ELF-1 (cell line): ENCODE results near the gene CD3E.
"Not testable (repeated sequence)": the region's sequence is repeated elsewhere in the genome, so short reads cannot be mapped to it uniquely, and the experiment has no call there.

Experiments used
- DNase-seq: peaks from one replicate; pipeline ENCODE4 v3.0.0-alpha.2; 2016; ENCODE audit warnings: low read depth, low spot score

The CD3E gene

DNA sequence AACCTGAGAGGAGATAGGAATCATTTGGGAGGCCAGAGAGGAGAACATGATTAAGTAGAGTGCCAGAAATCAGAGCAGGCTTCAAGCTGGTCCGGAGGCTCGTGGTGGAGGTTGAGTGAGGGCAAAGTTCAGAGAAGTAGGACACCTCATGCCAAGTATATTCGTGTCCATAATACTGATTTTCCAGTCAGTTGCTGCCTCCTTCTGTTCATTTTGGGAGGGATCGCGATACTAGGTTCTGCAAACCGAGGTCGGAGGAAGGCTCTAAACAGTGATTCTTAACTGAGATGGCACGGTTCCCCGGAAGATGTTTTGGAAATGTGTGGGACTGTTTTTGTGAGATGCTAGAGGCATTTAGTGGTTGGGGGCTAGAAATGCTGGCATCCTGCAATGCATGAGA is 13.6 kb upstream of the CD3E start:
- DNase-seq, result peak; percentile 34

DNA sequence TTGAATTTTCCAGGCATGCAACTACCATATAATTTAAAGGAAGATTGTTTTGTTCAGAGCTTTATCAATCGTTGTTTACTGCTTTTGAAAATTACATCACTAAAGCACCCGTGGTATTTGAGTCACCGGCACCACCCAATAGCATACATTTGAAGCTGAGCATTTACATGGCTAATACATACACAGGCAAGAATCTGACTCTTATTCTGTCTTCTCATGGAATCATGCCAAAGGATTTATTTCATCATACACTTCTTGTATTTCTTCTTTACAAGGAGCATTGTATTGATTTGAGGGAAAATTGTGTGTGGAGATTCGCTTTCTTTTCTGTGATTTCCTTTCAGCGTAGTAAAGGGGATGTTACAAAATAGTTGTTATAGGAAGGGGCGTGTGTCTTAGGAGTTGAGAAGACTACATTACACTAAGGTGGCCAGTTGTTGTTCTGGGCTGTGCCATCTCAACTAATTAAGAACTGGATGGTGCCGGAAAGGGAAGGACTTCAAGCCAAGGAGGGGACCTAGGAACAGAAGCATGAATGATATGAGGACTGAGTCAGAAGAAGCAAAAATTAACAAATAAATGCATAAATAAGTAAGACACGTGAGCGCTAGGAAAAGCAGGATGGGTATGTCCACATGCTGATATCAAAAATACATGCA is 12.9 kb upstream of the CD3E start:
- no peak for DNase-seq

DNA sequence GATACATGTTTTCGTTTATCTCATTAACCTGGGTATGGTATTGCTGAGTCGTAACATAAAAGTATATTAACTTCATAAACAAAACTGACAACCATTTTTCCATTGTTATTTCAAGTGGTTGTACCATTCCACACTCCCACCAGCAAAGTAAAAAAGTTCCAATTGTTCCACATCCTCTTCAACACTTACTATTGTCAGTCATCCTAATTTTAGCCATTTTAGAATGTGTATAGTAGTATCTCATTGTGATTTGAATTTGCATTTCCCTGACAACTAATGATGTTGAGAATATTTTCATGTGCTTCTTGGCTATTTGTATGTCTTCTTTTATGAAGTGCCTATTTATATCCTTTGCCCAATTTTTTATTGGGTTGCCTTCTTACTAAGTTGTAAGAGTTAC is 10.5 kb upstream of the CD3E start:
- DNase-seq, result no peak

DNA sequence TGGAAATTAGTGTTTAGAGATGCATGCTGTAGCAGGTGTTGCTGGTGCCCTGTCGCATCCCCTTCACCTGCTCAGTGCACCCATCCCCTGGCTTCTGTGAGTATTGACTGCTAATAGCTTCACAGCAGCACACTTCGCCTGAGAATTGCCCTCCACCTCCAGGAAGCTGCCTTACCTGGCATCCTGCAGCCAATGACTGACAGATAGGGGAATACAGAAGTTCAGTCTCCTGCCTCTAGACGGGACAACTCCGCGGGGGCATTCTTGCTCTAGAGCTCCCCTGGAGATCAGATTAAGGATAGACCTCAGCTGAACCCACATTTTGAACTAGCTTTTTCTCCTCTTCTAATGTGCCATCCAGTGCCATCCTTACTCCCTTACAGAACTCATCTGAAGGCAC is 9.3 kb upstream of the CD3E start:
- no peak for DNase-seq

DNA sequence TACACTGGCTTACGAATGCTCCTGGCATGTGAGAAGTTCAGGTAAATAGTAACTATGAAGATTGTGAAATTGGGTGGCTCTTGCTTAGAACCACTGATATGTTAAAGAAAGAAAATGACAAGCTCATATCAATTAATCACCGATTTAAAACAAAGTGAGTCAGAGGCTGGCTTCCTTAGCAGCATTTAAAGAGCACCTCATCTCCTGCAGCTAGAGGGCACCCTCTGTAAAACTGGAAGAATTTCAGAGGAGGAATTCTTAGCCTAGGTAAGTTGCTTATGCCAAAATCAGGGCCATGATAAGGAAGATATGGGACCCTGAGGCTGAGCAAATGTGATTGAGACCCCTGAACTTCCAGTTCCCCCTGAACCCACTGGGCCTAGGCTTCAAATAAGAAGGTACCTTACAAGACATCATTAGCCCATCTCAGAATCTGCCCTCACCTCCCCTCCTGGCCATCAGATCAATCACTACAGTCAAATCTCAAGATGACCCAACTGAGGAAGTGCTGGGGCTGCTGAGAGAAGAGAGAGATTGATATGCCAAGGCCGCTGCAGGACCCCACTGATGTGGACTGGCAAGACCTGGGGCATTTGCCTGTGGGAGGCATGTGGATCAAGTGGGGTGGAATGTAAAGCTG is 8.6 kb upstream of the CD3E start:
- DNase-seq, result peak; percentile 14

DNA sequence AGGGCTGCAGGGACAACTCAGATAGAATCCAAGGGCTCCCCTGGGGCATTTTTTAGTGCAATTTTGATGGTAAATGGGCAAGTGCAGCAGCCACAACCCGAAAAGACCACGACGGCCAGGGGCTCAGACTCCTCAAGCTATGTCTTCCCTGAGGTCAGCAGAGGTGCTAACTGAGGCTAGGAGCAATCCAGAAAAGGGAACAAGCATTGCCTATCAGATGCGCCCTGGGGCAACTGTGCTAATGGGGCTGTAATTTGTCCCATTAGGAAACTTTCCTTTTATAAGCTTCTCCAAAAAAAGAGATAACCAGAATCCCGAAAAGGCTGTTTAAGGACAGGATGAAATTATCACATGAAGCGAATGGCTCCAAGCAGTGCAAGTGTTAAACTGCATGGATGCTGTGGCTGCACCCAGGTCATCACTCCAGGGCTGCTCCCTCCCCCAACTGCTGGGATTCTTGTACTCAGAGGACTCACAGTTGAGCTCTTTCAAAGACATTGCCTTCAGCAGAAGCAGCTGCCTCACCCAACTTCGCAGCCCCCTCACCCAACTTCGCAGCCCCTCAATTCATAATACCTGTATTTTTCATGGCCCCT is 2.8 kb upstream of the CD3E start:
- DNase-seq, result peak; percentile 41

DNA sequence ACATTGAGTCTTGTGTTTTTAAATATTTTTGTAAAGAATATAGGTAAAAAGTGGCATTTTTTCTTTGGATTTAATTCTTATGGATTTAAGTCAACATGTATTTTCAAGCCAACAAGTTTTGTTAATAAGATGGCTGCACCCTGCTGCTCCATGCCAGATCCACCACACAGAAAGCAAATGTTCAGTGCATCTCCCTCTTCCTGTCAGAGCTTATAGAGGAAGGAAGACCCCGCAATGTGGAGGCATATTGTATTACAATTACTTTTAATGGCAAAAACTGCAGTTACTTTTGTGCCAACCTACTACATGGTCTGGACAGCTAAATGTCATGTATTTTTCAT is 333 bp upstream of the CD3E start:
- no peak for DNase-seq

DNA sequence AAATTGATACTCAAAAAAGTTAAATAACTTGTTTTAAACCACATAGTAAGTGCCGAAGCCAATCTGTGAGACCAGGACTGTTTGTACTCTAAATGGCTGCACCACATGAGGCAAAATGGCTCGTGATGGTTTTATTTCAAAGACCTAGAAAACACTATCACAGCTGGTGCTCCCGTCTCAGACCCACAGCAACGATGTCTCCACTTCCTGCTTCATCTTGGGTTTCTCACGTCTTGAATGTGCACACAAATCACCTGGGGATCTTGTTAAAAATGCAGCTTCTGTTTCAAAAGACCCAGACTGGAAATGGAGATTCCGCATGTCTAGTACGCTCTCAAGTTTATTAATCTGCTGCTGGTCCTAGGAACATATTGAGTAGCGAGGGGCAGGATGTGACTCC is 1.2 kb downstream of the CD3E start:
- no peak for DNase-seq

DNA sequence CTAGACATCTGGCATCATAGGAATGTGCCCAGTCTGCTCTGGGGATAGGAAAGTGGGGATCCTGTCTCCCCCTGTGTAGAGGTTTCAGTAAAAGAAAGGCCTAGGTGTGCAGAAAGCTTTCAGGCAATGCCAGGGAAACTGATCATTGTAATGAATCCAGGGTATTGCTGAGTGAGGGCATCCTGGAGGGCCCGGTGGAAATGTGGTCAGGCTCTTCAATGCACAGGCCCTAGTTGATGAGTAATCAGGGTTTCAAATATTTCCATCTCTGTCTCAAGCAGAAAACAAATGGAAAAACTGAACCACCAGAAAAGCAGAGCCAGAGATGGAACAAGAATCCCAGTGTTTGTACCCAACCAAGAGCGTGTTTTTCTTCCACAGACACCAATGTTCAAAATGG is 2.0 kb downstream of the CD3E start:
- no peak for DNase-seq

DNA sequence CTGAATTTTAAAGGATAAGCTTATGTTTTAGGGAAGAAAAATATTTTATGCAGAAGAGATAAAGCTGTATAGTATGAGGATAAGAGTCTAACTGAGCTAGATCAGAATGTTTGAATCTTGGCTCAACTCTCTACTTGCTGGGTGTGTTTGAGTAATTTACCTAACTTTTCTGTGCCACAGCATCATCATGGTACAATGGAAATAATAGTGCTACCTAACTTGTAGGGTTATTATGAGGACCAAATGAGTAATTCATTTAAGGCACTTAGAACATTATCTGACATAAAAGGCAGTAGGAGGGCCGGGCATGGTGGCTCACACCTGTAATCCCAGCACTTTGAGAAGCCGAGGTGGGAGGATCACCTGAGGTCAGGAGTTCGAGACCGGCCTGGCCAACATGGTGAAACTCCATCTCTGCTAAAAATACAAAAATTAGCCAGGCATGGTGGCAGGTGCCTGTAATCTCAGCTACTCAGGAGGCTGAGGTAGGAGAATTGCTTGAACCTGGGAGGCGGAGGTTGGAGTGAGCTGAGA is 4.5 kb downstream of the CD3E start:
- DNase-seq, result not testable (repeated sequence)

DNA sequence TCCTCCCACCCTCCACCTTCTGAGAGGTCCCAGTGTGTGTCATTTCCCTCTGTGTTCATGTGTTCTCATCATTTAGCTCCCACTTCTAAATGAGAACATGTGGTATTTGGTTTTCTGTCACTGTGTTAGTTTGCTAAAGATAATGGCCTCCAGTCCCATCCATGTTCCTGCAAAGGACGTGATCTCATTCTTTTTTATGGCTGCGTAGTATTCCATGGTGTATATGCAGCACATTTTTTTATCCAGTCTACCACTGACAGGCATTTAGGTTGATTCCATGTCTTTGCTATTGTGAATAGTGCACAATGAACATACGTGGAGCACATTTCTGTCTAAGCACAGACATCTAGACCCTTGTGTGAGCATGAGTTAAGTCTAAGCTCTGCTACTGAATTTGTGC is 5.7 kb downstream of the CD3E start:
- DNase-seq, result no peak

DNA sequence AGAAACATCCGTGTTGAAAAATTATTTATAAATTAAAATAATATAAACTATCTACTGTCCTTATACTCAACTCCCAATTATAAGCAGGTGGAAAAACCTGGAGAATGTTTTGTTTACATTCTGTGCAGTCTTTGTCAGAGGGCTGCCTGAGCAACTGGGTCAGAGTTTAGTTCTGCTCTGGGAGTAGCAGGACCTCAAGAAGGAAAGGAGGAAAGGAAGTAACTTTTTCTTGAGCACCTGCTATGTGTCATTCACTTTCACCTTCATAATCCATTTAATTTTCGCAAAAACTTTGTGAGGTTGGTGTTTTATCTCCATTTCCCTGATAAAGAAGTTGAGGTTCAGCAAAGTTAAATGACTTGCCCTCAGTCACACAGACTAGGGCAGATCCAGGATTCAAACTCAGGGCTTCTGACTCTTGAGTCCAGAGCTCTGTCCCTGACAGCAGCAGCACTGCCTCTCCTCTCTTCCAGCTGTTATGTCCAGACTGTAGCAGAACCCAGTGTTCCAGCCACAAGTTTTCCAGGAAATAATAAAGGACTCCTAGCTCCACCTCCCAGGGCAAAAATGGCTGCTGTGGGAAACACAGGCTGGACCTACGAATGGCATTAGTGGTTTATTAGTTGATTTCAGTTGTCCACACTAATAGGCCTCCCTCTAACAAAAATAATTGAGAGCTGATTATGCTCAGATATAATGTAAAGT is 6.4 kb downstream of the CD3E start:
- no peak for DNase-seq

DNA sequence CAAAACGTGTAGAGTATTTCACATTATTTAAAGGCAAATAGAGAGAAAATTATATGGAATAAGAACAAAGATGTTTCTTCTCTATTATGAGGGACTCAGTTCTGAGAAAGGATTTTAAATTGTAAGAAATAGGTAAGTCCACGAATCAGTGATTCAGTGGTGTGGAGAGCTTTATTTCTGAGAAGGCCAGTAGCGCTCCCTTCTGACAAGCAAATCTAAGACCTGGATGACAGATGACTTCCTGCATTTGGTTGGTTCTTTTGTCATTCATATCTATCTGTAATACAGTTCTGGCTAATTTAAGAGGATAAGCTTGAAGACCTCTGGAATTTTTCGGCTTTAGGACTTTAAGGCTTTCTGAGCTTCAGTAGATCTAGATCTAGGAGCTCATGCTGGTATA is 7.0 kb downstream of the CD3E start:
- no peak for DNase-seq

DNA sequence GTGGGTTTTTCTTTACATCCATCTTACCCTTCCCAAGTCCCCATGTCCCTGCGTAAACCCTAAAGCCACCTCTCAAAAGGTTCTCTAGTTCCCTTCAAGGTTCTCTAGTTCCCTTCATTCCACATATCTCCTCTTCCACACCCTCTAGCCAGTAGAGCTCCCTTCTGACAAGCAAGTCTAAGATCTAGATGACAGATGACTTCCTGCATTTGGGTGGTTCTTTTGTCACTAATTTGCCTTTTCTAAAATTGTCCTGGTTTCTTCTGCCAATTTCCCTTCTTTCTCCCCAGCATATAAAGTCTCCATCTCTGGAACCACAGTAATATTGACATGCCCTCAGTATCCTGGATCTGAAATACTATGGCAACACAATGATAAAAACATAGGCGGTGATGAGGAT is 7.8 kb downstream of the CD3E start:
- no peak for DNase-seq

DNA sequence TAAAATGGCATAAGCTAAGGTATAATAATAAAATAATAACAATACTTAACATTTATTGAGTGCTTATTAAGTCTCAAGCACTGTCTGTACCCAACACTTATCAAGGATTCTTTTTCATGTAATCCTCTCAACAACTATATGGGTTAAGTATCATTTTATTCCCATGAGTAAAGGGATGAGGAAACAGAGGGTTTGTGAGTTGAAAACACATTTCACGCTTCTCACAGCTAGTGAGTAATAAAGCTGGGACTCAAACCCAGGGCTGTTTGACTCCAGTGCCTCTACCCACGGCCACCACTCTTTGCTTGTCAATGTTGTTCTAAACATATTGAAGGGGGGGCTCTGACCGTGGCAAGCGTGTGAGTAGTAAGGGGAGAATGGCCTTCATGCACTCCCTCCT is 8.7 kb downstream of the CD3E start:
- DNase-seq, result no peak

DNA sequence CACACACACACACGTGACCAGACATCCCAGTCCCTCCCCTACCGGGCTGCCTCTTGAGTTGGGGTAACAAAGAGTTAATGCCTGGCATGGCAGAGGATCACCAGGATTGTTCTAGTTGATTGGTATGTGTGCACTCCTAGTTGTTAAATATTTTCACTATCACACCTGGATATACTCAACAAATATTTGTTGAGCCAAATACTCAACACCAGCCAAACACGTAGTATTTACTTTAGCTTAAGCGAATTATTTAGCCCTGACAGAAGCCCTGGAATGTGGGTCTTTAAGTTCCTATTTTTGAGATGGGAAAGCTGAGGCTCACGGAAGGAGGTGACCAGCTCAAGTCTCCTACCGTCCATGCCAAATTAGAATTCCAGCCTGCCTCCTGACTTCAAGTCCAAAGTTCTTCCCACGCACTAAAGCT is 10.5 kb downstream of the CD3E start:
- DNase-seq, result no peak

DNA sequence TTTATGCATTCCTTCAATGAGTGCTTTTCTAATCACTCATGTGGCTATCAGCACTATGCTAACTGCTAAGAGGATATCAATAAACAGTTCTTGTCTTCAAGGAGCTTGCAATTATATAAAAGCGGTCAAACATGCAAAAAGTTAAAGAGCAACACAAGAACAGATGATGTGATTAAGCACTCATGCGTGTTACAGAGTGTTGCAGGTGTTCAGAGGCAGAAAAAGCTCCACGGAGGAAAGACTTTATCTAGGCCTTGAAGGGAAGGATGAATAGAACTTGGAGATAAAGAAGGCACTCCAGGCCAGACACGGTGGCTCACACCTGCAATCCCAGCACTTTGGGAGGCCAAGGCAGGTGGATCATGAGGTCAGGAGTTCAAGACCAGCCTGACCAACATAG is 13.6 kb downstream of the CD3E start:
- DNase-seq, result no peak

DNA sequence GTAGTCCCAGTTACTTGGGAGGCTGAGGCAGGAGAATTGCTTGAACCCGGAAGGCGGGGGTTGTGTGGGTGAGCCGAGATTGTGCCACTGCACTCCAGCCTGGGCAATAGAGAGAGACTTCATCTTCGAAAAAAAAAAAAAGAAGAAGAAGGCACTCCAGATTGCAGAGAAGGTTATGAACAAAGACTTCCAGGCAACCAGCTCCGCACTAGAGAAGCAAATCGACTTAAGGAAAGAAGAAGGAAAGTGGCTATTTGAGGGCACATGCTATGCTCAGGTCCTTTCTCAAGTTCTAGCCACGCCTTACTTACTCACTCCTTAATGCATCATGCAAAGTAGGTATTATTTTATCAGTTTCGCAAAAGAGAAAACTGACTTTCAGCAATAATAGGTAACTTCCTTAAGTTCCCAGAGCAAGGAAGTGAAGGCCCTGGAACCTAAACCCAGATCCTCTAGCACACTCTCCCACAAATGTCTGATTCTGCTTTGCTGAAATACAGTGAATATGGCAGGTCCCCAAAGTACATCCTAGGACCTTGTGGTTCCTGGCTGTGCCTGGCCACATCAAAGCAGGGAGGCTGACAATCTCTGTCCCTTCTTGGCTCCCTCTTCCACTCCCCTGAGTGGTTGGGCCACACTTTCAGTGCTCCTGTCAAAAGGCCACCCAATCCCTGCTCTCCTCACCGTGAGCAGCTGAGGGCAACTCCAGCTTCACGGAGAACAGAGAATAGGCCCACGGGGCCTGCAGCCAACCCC is 14.2 kb downstream of the CD3E start:
- DNase-seq, result no peak

DNA sequence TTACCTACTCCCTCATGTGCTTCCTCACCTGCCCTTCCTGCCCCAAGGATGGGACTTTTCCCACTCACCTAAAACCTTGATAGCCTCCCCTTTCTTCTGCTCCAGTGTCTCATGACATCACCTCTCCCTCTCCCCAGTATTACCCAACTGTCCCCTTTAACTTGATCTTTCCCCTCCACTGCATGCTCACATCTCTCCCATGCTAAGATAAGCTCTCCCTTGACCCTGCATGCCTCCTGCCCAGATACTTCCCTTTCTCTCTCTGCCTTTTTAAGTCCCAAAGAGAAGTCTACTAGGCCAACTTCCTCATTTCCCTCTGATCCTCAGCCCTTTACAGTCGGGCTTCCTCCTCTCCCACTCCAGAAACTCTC is 14.8 kb downstream of the CD3E start:
- DNase-seq, result no peak

DNA sequence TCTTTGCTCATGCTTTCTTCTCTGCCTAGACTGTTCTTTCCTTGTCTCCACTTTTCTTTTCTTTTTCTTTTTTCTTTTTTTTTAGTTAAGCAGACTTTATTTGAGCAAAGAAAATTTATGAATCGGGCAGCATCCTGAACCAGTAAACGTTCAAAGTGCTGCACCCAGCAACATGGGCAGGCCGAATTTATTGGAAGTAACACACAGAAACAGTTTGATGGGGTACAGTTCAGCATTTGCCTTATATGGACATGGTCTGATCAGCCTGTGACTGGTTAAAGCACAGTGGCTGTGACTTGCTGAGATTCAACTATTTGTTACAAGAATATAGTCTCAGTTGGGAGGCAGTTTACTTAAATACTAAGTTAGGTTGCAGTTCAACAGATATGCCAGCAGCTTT is 16.0 kb downstream of the CD3E start:
- no peak for DNase-seq

DNA sequence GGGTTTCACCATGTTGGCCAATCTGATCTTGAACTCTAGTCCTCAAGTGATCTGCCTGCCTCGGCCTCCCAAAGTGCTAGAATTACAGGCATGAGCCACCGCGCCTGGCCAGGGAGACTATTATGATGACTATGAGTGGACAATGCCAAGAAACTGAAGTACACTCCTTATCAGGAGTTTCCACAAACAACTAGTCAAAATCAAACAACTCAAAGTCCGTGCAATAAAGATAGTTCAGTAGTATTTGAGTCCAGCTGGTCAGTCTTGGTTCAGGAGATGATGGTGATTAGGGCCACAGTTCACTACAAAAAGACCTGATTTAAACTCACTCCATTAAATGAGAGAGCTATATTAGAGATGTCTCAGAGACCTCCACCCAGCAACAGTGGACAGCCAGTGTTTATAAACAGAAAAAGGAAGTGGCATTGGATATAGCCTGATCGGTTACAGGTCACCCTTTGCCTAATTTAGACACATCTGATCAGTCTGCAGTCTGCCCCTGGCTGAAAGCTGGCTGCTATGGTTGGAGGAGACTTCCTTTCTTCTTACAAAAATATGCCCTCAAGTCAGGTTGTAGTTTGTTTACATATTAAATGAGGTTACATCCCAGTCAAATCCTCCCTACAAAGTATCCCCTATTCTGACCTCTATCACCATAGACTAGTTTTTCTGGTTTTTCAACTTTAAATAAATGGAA is 17.0 kb downstream of the CD3E start:
- peak; percentile 56 for DNase-seq
